Dermis blood vessel endothelial cell (primary cell): ENCODE results near the gene PGPEP1. TPM values are rescaled to one million over a fixed set of nuclear protein-coding genes. Genes with fewer than 3 reads are reported as not detected.

ENCODE experiments used
- DNase-seq: peaks from one replicate; pipeline ENCODE4 v3.0.0; 2010
- total RNA-seq: library from RNA; depleted of rRNA; stranded (reverse); fragments of >200 nt; gene quantifications from 2 replicates; pipeline ENCODE4 v1.2.3, GENCODE V29; 2014

Gene PGPEP1
- total RNA-seq, 1 donor from 2014 or later: 29.6 TPM

DNA sequence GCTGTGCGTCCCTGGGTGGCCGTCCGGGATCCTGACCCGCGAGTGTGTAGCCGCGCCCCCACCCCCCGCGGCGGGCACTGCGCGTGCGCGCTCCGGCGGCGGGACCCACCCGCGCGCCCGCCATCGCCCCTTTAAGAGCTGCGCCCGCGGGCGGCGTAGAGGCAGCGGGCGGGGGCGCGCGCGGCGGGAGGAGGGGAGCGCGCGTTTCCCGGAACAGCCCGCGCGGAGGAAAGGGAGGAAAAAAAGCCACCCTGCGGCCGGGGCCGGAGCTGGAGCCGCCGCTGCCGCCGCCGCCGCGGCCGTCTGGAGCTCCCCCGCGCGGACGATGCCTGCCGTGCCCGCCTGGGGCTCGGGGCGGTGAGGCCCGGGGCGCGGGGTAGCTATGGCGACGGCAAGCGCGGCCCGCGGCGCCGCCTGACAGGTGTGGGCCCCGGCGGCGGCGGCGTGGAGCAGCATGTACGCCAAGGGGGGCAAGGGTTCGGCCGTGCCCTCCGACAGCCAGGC is 78.8 kb downstream of the PGPEP1 start, which contains the start of gene SSBP4:
Gene SSBP4, plus strand, starts transcription at position 204 of the 504 bp plus-strand sequence. Its CDS starts 251 bp downstream, at position 455.
- DNase-seq: peak; percentile 89

Other genes with a start within 250 kb of the PGPEP1 start
- gene MAST3, start 242.8 kb upstream of the PGPEP1 start, total RNA-seq: 2.2 and 3.7 TPM in 2 replicates
- 4.8 and 9.7 TPM in 2 replicates for gene PIK3R2, start 187.4 kb upstream of the PGPEP1 start, total RNA-seq
- gene IFI30, start 166.8 kb upstream of the PGPEP1 start, total RNA-seq: 8.0 and 8.5 TPM in 2 replicates
- gene MPV17L2, start 147.4 kb upstream of the PGPEP1 start, total RNA-seq: 15.3 and 19.3 TPM in 2 replicates
- 0.17 and 0.93 TPM in 2 replicates for gene RAB3A, start 136.6 kb upstream of the PGPEP1 start, total RNA-seq
- 0.28 and 0.51 TPM in 2 replicates for gene PDE4C, start 114.2 kb upstream of the PGPEP1 start, total RNA-seq
- under 0.01 and 0.17 TPM in 2 replicates for gene IQCN, start 66.1 kb upstream of the PGPEP1 start, total RNA-seq
- 122 and 173 TPM in 2 replicates for gene JUND, start 59.0 kb upstream of the PGPEP1 start, total RNA-seq
- gene LSM4, start 17.5 kb upstream of the PGPEP1 start, total RNA-seq: 88.5 and 185 TPM in 2 replicates
- 106 and 152 TPM in 2 replicates for gene GDF15, start 45.6 kb downstream of the PGPEP1 start, total RNA-seq
- gene LRRC25, start 57.0 kb downstream of the PGPEP1 start, total RNA-seq: not detected in 2 replicates
- gene SSBP4, start 78.8 kb downstream of the PGPEP1 start, total RNA-seq: 88.8 and 96.7 TPM in 2 replicates
- 35.4 and 69.7 TPM in 2 replicates for gene ISYNA1, start 97.5 kb downstream of the PGPEP1 start, total RNA-seq
- 12.3 and 14.8 TPM in 2 replicates for gene ELL, start 181.5 kb downstream of the PGPEP1 start, total RNA-seq
- gene FKBP8, start 203.0 kb downstream of the PGPEP1 start, total RNA-seq: 216 and 253 TPM in 2 replicates
- 58.0 and 91.2 TPM in 2 replicates for gene KXD1, start 217.3 kb downstream of the PGPEP1 start, total RNA-seq
- gene UBA52, start 231.3 kb downstream of the PGPEP1 start, total RNA-seq: 755 and 1,061 TPM in 2 replicates
- gene REX1BD, start 248.2 kb downstream of the PGPEP1 start, total RNA-seq: 75.5 and 91.2 TPM in 2 replicates